GM12878 (cell line): ENCODE measurements around the gene SSR1. TPM values are rescaled to one million over a fixed set of nuclear protein-coding genes. Genes with fewer than 3 reads are reported as not detected.
A peak's percentile ranks its signal among the peaks of the same experiment; 100 is the strongest.

Source experiments
- ATAC-seq: fragments of 200-7000 bp; cut with Tn5 transposase; 3 replicates; pipeline ENCODE4 v1.9.1; 2020; ENCODE audit warnings: mild to moderate bottlenecking, moderate library complexity
- BruUV-seq: library from RNA; stranded (reverse); fragments of 400-500 nt; replicated peaks from 2 replicates; lab custom pipeline; 2021; lab: Mats Ljungman, UMichigan
- CTCF ChIA-PET: fragments of 300-600 bp; sonication (Branson Sonifier 250); formaldehyde crosslinking; extraction: SDS; loops from one replicate; lab custom pipeline; 2021; ENCODE audit warnings: inconsistent platforms; lab: Yijun Ruan, JAX
- POLR2A ChIA-PET: fragments of 350-600 bp; formaldehyde crosslinking; extraction: SDS; loops from one replicate; lab custom pipeline; 2021; ENCODE audit warnings: inconsistent platforms; lab: Charles Lee
- RAD21 ChIA-PET: fragments of 300-600 bp; sonication (Branson Sonifier 250); formaldehyde crosslinking; loops from one replicate; lab custom pipeline; 2023; ENCODE audit warnings: antibody characterized with exemption; ENCODE audit not compliant: unreplicated experiment; lab: Charles Lee
- SMC1A ChIA-PET: fragments of 300-600 bp; sonication (Branson Sonifier 250); formaldehyde crosslinking; loops from one replicate; lab custom pipeline; 2023; ENCODE audit not compliant: unreplicated experiment, uncharacterized antibody; lab: Charles Lee
- DNase-seq: peaks from one replicate; pipeline ENCODE4 v3.0.0-alpha.2; 2011; ENCODE audit warnings: low read depth, low spot score
- FAIRE-seq: peaks from 3 replicates; lab custom pipeline; 2011; peaks lifted over from hg19 to GRCh38; lab: Jason Lieb, UNC
- H2AFZ ChIP-seq: 2 replicates; pipeline ENCODE4 v1.6.0; 2011; ENCODE audit warnings: low read depth, low read length, control low read depth; ENCODE audit not compliant: control insufficient read depth
- H3K27ac ChIP-seq: 2 replicates; pipeline ENCODE4 v1.5.1; 2011; ENCODE audit warnings: control low read depth; ENCODE audit not compliant: control insufficient read depth, insufficient read depth
- H3K27me3 ChIP-seq, 2 experiments: replicated peaks in 1 of 2; 2 replicates each; pipeline versions ENCODE4 v1.6.0 to v1.6.1; 2011; ENCODE audit warnings: low read length in 1 of 2; ENCODE audit not compliant: control insufficient read depth in 2 of 2, insufficient read depth in 2 of 2
- H3K36me3 ChIP-seq, 2 experiments: 2 replicates each; pipeline ENCODE4 v1.5.1; 2011; ENCODE audit warnings: low read length in 1 of 2; ENCODE audit not compliant: control insufficient read depth in 2 of 2, insufficient read depth in 2 of 2
- H3K4me1 ChIP-seq: 2 replicates; pipeline ENCODE4 v1.6.1; 2011; ENCODE audit warnings: mild to moderate bottlenecking, low read length, moderate library complexity, mixed read lengths; ENCODE audit not compliant: control insufficient read depth, insufficient read depth
- H3K4me2 ChIP-seq: 2 replicates; pipeline ENCODE4 v1.6.0; 2011; ENCODE audit warnings: control low read depth; ENCODE audit not compliant: control insufficient read depth, insufficient read depth
- H3K4me3 ChIP-seq: fragments of 200-600 bp; sonication (generic); 2 replicates; pipeline ENCODE4 v1.5.1; 2016
- H3K79me2 ChIP-seq: 2 replicates; pipeline ENCODE4 v1.6.0; 2011; ENCODE audit warnings: low read length; ENCODE audit not compliant: control insufficient read depth, insufficient read depth
- H3K9ac ChIP-seq: 2 replicates; pipeline ENCODE4 v1.8.0; 2011; ENCODE audit warnings: low read length, control low read depth, mixed read lengths; ENCODE audit not compliant: control insufficient read depth, insufficient read depth
- H3K9me3 ChIP-seq: replicated peaks from 3 replicates; pipeline ENCODE4 v1.5.1; 2011; ENCODE audit warnings: mild to moderate bottlenecking, low read length; ENCODE audit not compliant: control insufficient read depth, insufficient read depth
- H4K20me1 ChIP-seq: 2 replicates; pipeline ENCODE4 v1.6.0; 2011; ENCODE audit not compliant: control insufficient read depth, insufficient read depth
- CBFB ChIP-seq: IDR thresholded peaks from 2 replicates; pipeline ENCODE4 v1.6.1; 2016; ENCODE audit warnings: antibody characterized with exemption, low read depth
- KDM1A ChIP-seq: fragments of 200-600 bp; sonication (generic); IDR thresholded peaks from 2 replicates; pipeline ENCODE4 v1.6.1; 2016; ENCODE audit warnings: borderline replicate concordance
- NFXL1 ChIP-seq: fragments of 450-650 bp; IDR thresholded peaks from 2 replicates; pipeline ENCODE4 v1.6.1; 2017; ENCODE audit warnings: antibody characterized with exemption, mild to moderate bottlenecking, borderline replicate concordance
- POLR2A ChIP-seq: IDR thresholded peaks from 2 replicates; pipeline ENCODE4 v1.6.1; 2011; ENCODE audit warnings: low read depth, mild to moderate bottlenecking, low read length
- POLR2AphosphoS5 ChIP-seq: IDR thresholded peaks from 2 replicates; pipeline ENCODE4 v1.6.1; 2011; ENCODE audit warnings: mild to moderate bottlenecking, low read length, inconsistent platforms
- STAT1 ChIP-seq: fragments of 450-650 bp; conservative IDR thresholded peaks from 2 replicates; pipeline ENCODE4 v1.6.1; 2014; ENCODE audit warnings: antibody characterized with exemption, mild to moderate bottlenecking
- SUPT20H ChIP-seq: IDR thresholded peaks from 2 replicates; pipeline ENCODE4 v1.6.1; 2011; ENCODE audit warnings: low read depth, mild to moderate bottlenecking, low read length, moderate library complexity, borderline replicate concordance; ENCODE audit not compliant: control insufficient read depth
- WRNIP1 ChIP-seq: IDR thresholded peaks from 2 replicates; pipeline ENCODE4 v1.6.1; 2011; ENCODE audit warnings: low read depth, low read length, improper control_type of control experiment, borderline replicate concordance
- ZNF687 ChIP-seq: fragments of 450-650 bp; IDR thresholded peaks from 2 replicates; pipeline ENCODE4 v1.6.1; 2017; ENCODE audit warnings: mild to moderate bottlenecking, moderate library complexity
- ZSCAN29 ChIP-seq: fragments of 450-650 bp; IDR thresholded peaks from 2 replicates; pipeline ENCODE4 v1.6.1; 2017; ENCODE audit warnings: mild to moderate bottlenecking, moderate library complexity
- WGBS: methylation state at CpG from one replicate; pipeline ENCODE4 v1.1.6; 2016; ENCODE audit warnings: low lambda C conversion rate; ENCODE audit not compliant: insufficient replicate concordance, insufficient coverage; ENCODE audit errors: missing lambda C conversion rate; 5-methylcytosine and 5-hydroxymethylcytosine counted together
- in situ Hi-C: fragments of 300-500 bp; cut with MboI; formaldehyde crosslinking; loops from 9 replicates; pipeline ENCODE4 v1.14.3; 2018; ENCODE audit warnings: mixed read lengths
- intact Hi-C: fragments of 100-400 bp; cut with micrococcal nuclease; formaldehyde crosslinking; loops from one replicate; pipeline ENCODE4 v1.14.2; 2022; ENCODE audit not compliant: unreplicated experiment
- polyA plus RNA-seq, 11 experiments: library from polyadenylated mRNA; depleted of rRNA in 4 of 11; unstranded in 6 of 11; stranded (reverse) in 5 of 11; fragments of >200 nt; fragmentation: Nextera tagmentation in 4 of 11; fragmentation: Illumina TruSeq in 1 of 11; extraction: Ambion mirVana in 4 of 11; extraction: Trizol in 1 of 11; gene quantifications; 1 replicate in 1 of 11; 2 replicates in 10 of 11; pipeline versions ENCODE4 v1.2.1 to v1.2.3, GENCODE V29; 2011 to 2016; ENCODE audit warnings: inconsistent platforms in 2 of 11, missing spikeins in 2 of 11, low read depth in 1 of 11
- total RNA-seq, 4 experiments: library from RNA; depleted of rRNA in 3 of 4; stranded (reverse); fragments of >200 nt in 3 of 4; fragmentation: Illumina TruSeq in 1 of 4; extraction: Trizol in 1 of 4; gene quantifications; 2 replicates each; pipeline versions ENCODE4 v1.2.1 to v1.2.3, GENCODE V29; 2013 to 2021

Gene SSR1
- total and polyA plus RNA-seq, 10 of the 15 experiments (the other 5 are each of a cell fraction or from before 2014, with no cell fraction given) = 42.0 to 209 (median 128) TPM

GRCh38 chr6:7252390-7252789 lies 60.6 kb downstream of the SSR1 start:
- no peaks in the 10 kb centered on the region; the same call in 1 of the 3 replicates for H3K9me3 ChIP-seq
- no peaks in the 10 kb centered on the region for H3K4me1 ChIP-seq
- H3K36me3 ChIP-seq = peaks cover 18 to 28% of the 10 kb centered on the region in 2 experiments
- H3K79me2 ChIP-seq = no peaks in the 10 kb centered on the region
- H3K4me3 ChIP-seq = no peak overlapping the region
- SMC1A ChIA-PET = interaction anchor here (0.7 to 1.1 kb wide), 2 partner anchors 9 to 17 kb away, joined by 3 read pairs; no protein-coding TSS in a partner anchor
- no peak overlapping the region for H3K9ac ChIP-seq
- POLR2A ChIA-PET = no interaction called here
- 96% methylated on average over 4 of the region's 4 CpGs for WGBS
- DNase-seq = no peak
- CTCF ChIA-PET = interaction anchor here (1.1 to 1.6 kb wide), 5 partner anchors 9 to 576 kb away, joined by 3 to 6 read pairs (median 4); no protein-coding TSS in a partner anchor
- no peak for TF ChIP-seq NFXL1
- TF ChIP-seq KDM1A = no peak
- TF ChIP-seq WRNIP1 = no peak
- TF ChIP-seq SUPT20H = no peak
- TF ChIP-seq POLR2A = peak; percentile 46
- no peak for TF ChIP-seq ZSCAN29
- no peak for TF ChIP-seq STAT1
- 0 out of 2 replicates have a peak, but pooled peaks have one; percentile 19 for TF ChIP-seq POLR2AphosphoS5
- TF ChIP-seq ZNF687 = no peak
- TF ChIP-seq CBFB = no peak
- TF ChIP-seq, all 136 proteins: peak for 2
- RAD21 ChIA-PET = no interaction called here
- FAIRE-seq = no peak
- Histone ChIP-seq H3K4me2 (no peak overlapping the region), H3K27me3 (no peaks in the 10 kb centered on the region), H2AFZ (no peak overlapping the region), H4K20me1 (no peaks in the 10 kb centered on the region), H3K27ac (no peak overlapping the region)
- ATAC-seq = peak; percentile 14; the same call in 2 of the 3 replicates
- intact Hi-C loops (no loop called here), in situ Hi-C loops (no loop called here)
- BruUV-seq = no TSS peak
